ACHN (cell line): ENCODE data around the gene OR2J1.
"Not testable (repeated sequence)": the region's sequence is repeated elsewhere in the genome, so short reads cannot be mapped to it uniquely, and the experiment has no call there.

Source experiments
- DNase-seq: peaks from one replicate; pipeline ENCODE4 v3.0.0-alpha.2; 2015
- in situ Hi-C: cut with HindIII; loops from 2 replicates; pipeline ENCODE4 v1.10.0; 2017; ENCODE audit warnings: low sequenced_read_pairs, low pct_ligation_motif_present, low pct_unique_long_range_greater_than_20kb

Gene OR2J1

GRCh38 chr6:29099190-29099589, at the start of gene OR2J1:
Gene OR2J1, plus strand, starts transcription at chr6:29099490. Its CDS starts 1,453 bp downstream, at chr6:29100943.
- DNase-seq, result no peak

GRCh38 chr6:29051680-29052079, 47.6 kb upstream of the OR2J1 start:
- no peak for DNase-seq
- in situ Hi-C loops, result no loop called here

More at GRCh38 chr6:29099190-29099589, at the start of gene OR2J1:
- in situ Hi-C loops, result no loop called here

- in situ Hi-C loops, result no loop called here
Measured at GRCh38 chr6:29071831-29072723, 27.2 kb upstream of the OR2J1 start.

GRCh38 chr6:29079203-29079602, 20.1 kb upstream of the OR2J1 start:
- DNase-seq, result no peak
- in situ Hi-C loops, result no loop called here

More at GRCh38 chr6:29071831-29072723, 27.2 kb upstream of the OR2J1 start:
- peak; percentile 54 for DNase-seq

- DNase-seq, result no peak
- in situ Hi-C loops, result no loop called here
Measured at GRCh38 chr6:29081312-29081711, 18.0 kb upstream of the OR2J1 start.

- in situ Hi-C loops, result no loop called here
- DNase-seq, result no peak
Measured at GRCh38 chr6:29082457-29082856, 16.8 kb upstream of the OR2J1 start.

- in situ Hi-C loops, result no loop called here
- DNase-seq, result no peak
Measured at GRCh38 chr6:29087213-29087612, 12.1 kb upstream of the OR2J1 start, which contains the start of gene OR2B3. Gene OR2B3, minus strand, starts transcription at chr6:29087313. Its CDS starts 65 bp downstream, at chr6:29087248.

GRCh38 chr6:29092957-29093356, 6.3 kb upstream of the OR2J1 start:
- DNase-seq, result no peak

GRCh38 chr6:29097803-29098202, 1.5 kb upstream of the OR2J1 start:
- no peak for DNase-seq
- in situ Hi-C loops, result no loop called here

More at GRCh38 chr6:29092957-29093356, 6.3 kb upstream of the OR2J1 start:
- in situ Hi-C loops, result no loop called here

GRCh38 chr6:29107758-29108157, 8.5 kb downstream of the OR2J1 start, which contains the start of gene OR2J3:
Gene OR2J3, plus strand, starts transcription at chr6:29108058. Its CDS starts 3,833 bp downstream, at chr6:29111891.
- no peak for DNase-seq
- in situ Hi-C loops, result no loop called here

- in situ Hi-C loops, result no loop called here
Measured at GRCh38 chr6:29112135-29112534, 12.8 kb downstream of the OR2J1 start.

GRCh38 chr6:29114964-29115363, 15.7 kb downstream of the OR2J1 start:
- in situ Hi-C loops, DNase-seq: not testable (repeated sequence)

More at GRCh38 chr6:29112135-29112534, 12.8 kb downstream of the OR2J1 start:
- DNase-seq, result no peak

- in situ Hi-C loops, result no loop called here
Measured at GRCh38 chr6:29129326-29130012, 30.2 kb downstream of the OR2J1 start.

GRCh38 chr6:29130644-29131043, 31.4 kb downstream of the OR2J1 start:
- no peak for DNase-seq
- in situ Hi-C loops, result no loop called here

More at GRCh38 chr6:29129326-29130012, 30.2 kb downstream of the OR2J1 start:
- no peak for DNase-seq

GRCh38 chr6:29131691-29132090, 32.4 kb downstream of the OR2J1 start:
- DNase-seq, result no peak
- in situ Hi-C loops, result no loop called here

GRCh38 chr6:29137724-29138123, 38.4 kb downstream of the OR2J1 start:
- in situ Hi-C loops, result no loop called here
- DNase-seq, result no peak

- no peak for DNase-seq
- in situ Hi-C loops, result no loop called here
Measured at GRCh38 chr6:29141606-29142005, 42.3 kb downstream of the OR2J1 start.

- in situ Hi-C loops, result no loop called here
- peak; percentile 33 for DNase-seq
Measured at GRCh38 chr6:29142309-29142708, 43.0 kb downstream of the OR2J1 start.

- in situ Hi-C loops, result no loop called here
- DNase-seq, result no peak
Measured at GRCh38 chr6:29146179-29146578, 46.9 kb downstream of the OR2J1 start.
